ENCODE measurements around the gene HDGFL2.

HDGFL2 gene

GRCh38 chr19:4447327-4448146 is 24.6 kb upstream of the HDGFL2 start:
- H3K9me3 Mint-ChIP-seq, result no peaks in the 10 kb centered on the region
- TF ChIP-seq CTCF (IDR thresholded peaks at IDR 0.05; ENCODE audit: unreplicated experiment in 3 of 3), result no peak
- peaks cover 17% of the 10 kb centered on the region for H3K4me1 Mint-ChIP-seq
- no peak overlapping the region for H3K4me3 Mint-ChIP-seq
- peaks cover 33% of the 10 kb centered on the region for H3K36me3 Mint-ChIP-seq (ENCODE audit: low read depth)
- no peaks in the 10 kb centered on the region for H3K27me3 Mint-ChIP-seq (ENCODE audit: low read depth)
- peak overlapping the region in 1 of 3 experiments; percentile 37 for H3K27ac Mint-ChIP-seq

- H3K9me3 Mint-ChIP-seq, result no peaks in the 10 kb centered on the region
- H3K36me3 Mint-ChIP-seq (ENCODE audit: low read depth), result peaks cover 29% of the 10 kb centered on the region
- no peaks in the 10 kb centered on the region for H3K27me3 Mint-ChIP-seq (ENCODE audit: low read depth)
- H3K27ac Mint-ChIP-seq, result no peak overlapping the region
- H3K4me1 Mint-ChIP-seq, result peaks cover 17% of the 10 kb centered on the region
- no peak for TF ChIP-seq CTCF (IDR thresholded peaks at IDR 0.05; ENCODE audit: unreplicated experiment in 3 of 3)
- H3K4me3 Mint-ChIP-seq, result no peak overlapping the region
Observed at GRCh38 chr19:4448147-4448985, 23.7 kb upstream of the HDGFL2 start.

- Mint-ChIP-seq H3K27ac (peak overlapping the region in 1 of 3 experiments; percentile 23), H3K4me3 (no peak overlapping the region), H3K9me3 (no peaks in the 10 kb centered on the region), H3K36me3 (ENCODE audit: low read depth) (peaks cover 29% of the 10 kb centered on the region), H3K4me1 (peaks cover 17% of the 10 kb centered on the region), H3K27me3 (ENCODE audit: low read depth) (no peaks in the 10 kb centered on the region)
- TF ChIP-seq CTCF (IDR thresholded peaks at IDR 0.05; ENCODE audit: unreplicated experiment in 3 of 3), result no peak
Observed at GRCh38 chr19:4449022-4449638, 23.0 kb upstream of the HDGFL2 start.

GRCh38 chr19:4449639-4450028 is 22.5 kb upstream of the HDGFL2 start:
- Mint-ChIP-seq H3K4me1 (peaks cover 18% of the 10 kb centered on the region), H3K4me3 (no peak overlapping the region), H3K27me3 (ENCODE audit: low read depth) (no peaks in the 10 kb centered on the region), H3K9me3 (no peaks in the 10 kb centered on the region), H3K36me3 (ENCODE audit: low read depth) (peaks cover 26% of the 10 kb centered on the region), H3K27ac (peak overlapping the region in 1 of 3 experiments; percentile 23)
- TF ChIP-seq CTCF (IDR thresholded peaks at IDR 0.05; ENCODE audit: unreplicated experiment in 3 of 3), result no peak

GRCh38 chr19:4452230-4452990 is 19.7 kb upstream of the HDGFL2 start:
- TF ChIP-seq CTCF (IDR thresholded peaks at IDR 0.05; ENCODE audit: unreplicated experiment in 3 of 3), result no peak
- no peaks in the 10 kb centered on the region for H3K27me3 Mint-ChIP-seq (ENCODE audit: low read depth)
- peak overlapping the region in 1 of 3 experiments; percentile 21 for H3K27ac Mint-ChIP-seq
- H3K4me1 Mint-ChIP-seq, result peaks cover 34% of the 10 kb centered on the region
- no peak overlapping the region for H3K4me3 Mint-ChIP-seq
- H3K36me3 Mint-ChIP-seq (ENCODE audit: low read depth), result peaks cover 30% of the 10 kb centered on the region
- no peaks in the 10 kb centered on the region for H3K9me3 Mint-ChIP-seq
